Neural progenitor cell (in vitro differentiated cells): ENCODE data around the gene ALDOB.

Source experiments
- CTCF ChIP-seq: fragments of 200-600 bp; sonication (generic); IDR thresholded peaks from 2 replicates; pipeline ENCODE4 v1.5.1; 2017; ENCODE audit warnings: antibody characterized with exemption, mild to moderate bottlenecking
- EZH2 ChIP-seq: fragments of 200-600 bp; sonication (generic); IDR thresholded peaks from 2 replicates; pipeline ENCODE4 v1.6.1; 2017; ENCODE audit warnings: antibody characterized with exemption, mild to moderate bottlenecking, moderate library complexity

GRCh38 chr9:101449071-101449721, 13.6 kb upstream of the ALDOB start:
- TF ChIP-seq CTCF (peak; percentile 67), EZH2 (peak; percentile 30)
